SK-N-MC (cell line): ENCODE data around the gene MAN2B2.

ENCODE experiments used
- EZH2 ChIP-seq: fragments of 200-600 bp; sonication (generic); IDR thresholded peaks from one replicate; pipeline ENCODE4 v1.6.1; 2017; ENCODE audit warnings: antibody characterized with exemption
- POLR2AphosphoS5 ChIP-seq: IDR thresholded peaks from 2 replicates; pipeline ENCODE4 v1.6.1; 2012; ENCODE audit warnings: mild to moderate bottlenecking, low read depth, low read length, borderline replicate concordance

DNA sequence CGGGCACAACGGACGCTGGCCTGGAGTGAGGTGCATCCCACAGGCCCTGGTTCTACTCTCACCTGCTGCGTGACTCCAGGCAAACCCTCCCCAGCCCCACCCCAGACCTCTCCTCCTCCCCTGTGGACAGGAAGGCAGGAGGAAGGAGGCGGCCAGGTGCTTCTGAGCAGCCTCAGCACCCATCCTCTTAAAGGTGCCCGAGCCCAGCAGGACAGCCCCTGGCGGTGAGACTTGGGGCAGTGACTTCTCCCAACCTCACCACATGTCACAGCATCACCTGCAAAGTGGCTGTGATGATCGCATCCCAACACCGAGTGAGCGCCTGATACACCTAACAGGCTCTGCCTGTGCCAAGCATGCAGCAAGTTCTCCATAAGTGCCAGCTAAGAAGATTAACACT is 17.1 kb upstream of the MAN2B2 start:
- no peak for TF ChIP-seq EZH2
- no peak for TF ChIP-seq POLR2AphosphoS5
